ENCODE results near the gene BLACAT1.

BLACAT1 gene

DNA sequence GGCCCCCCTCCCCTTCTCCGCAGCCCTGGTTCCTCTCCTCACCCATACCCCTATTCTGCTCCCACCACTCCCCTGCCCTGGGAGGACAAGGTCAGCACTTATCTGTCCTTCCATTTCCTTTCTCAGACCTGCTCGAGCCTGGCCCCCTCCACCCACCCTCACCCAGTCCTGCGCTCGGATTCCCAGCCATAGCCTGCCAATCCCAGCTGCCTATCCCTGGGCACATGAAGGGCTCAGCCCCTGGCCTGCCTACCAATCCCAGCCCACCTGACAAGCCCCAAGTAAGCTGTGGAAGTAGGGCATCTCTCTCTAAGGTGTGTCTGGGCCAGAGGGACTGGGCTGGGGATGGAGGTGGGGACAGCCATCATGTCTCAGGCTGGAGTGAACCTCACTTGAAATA lies 5.4 kb downstream of the BLACAT1 start:
- no peaks in the 10 kb centered on the region for H3K36me3 ChIP-seq (replicated peaks; ENCODE audit: low read depth, low read length)
- TF ChIP-seq EZH2phosphoT487 (IDR thresholded peaks at IDR 0.05; ENCODE audit: low read depth), result no peak
- no peaks in the 10 kb centered on the region for H3K79me2 ChIP-seq (ENCODE audit: low read length)
- H3K9me3 ChIP-seq (ENCODE audit: insufficient read depth, low read length), result no peaks in the 10 kb centered on the region
- H3K4me3 ChIP-seq (ENCODE audit: low read length), result no peak overlapping the region
- H3K4me2 ChIP-seq (ENCODE audit: low read length), result no peak overlapping the region
- peaks cover 55% of the 10 kb centered on the region for H3K27me3 ChIP-seq (ENCODE audit: low read depth, low read length)
- H2AFZ ChIP-seq (ENCODE audit: low read depth, low read length), result no peak overlapping the region
- H3K27ac ChIP-seq (ENCODE audit: low read length), result no peak overlapping the region
- H3K9ac ChIP-seq (ENCODE audit: low read length), result no peak overlapping the region
- H3K4me1 ChIP-seq (ENCODE audit: low read length), result no peaks in the 10 kb centered on the region
- peaks cover 4% of the 10 kb centered on the region; the same call in 1 of the 2 replicates for H4K20me1 ChIP-seq (ENCODE audit: insufficient read depth, low read length)

DNA sequence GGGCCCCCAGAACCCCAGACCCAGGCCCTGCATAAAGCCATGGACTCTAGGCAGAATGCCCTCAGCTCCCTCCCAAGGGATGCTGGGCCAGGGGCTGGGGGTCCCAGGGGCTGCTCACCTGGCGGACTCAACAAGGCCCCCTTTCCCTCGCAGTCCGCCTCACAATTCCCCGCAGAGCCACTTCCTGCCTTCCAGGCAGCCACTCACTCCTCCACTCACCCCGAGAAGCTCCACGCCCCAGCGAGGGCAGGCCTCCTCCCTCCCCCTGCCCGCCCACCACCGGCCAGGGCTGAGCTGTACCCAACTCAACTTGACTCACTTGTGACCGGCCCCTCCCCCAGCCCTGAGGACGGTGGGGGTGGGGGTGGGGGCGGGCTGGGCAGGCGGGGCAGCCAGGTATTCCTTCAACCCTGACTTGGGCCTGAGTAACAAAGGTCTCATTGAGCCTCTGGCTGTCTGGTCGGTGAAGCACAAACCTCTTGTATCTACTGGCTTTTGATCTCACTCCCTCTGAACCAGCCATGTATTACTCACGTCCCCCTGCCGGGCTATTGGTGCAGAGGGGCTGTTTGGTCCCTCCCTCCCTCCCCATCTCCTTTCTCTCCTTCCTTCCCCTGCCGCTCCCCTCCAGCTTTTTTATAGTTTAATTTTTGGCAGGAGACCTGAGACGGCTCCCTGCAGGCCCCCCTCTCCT lies 5.9 kb downstream of the BLACAT1 start:
- H4K20me1 ChIP-seq (ENCODE audit: insufficient read depth, low read length), result peaks cover 4% of the 10 kb centered on the region; the same call in 1 of the 2 replicates
- H3K4me3 ChIP-seq (ENCODE audit: low read length), result no peak overlapping the region
- no peaks in the 10 kb centered on the region for H3K4me1 ChIP-seq (ENCODE audit: low read length)
- H3K4me2 ChIP-seq (ENCODE audit: low read length), result no peak overlapping the region
- H2AFZ ChIP-seq (ENCODE audit: low read depth, low read length), result no peak overlapping the region
- peaks cover 50% of the 10 kb centered on the region for H3K27me3 ChIP-seq (ENCODE audit: low read depth, low read length)
- no peaks in the 10 kb centered on the region for H3K9me3 ChIP-seq (ENCODE audit: insufficient read depth, low read length)
- no peaks in the 10 kb centered on the region for H3K79me2 ChIP-seq (ENCODE audit: low read length)
- H3K27ac ChIP-seq (ENCODE audit: low read length), result no peak overlapping the region
- no peak for TF ChIP-seq EZH2phosphoT487 (IDR thresholded peaks at IDR 0.05; ENCODE audit: low read depth)
- TF ChIP-seq, protein P1, sequence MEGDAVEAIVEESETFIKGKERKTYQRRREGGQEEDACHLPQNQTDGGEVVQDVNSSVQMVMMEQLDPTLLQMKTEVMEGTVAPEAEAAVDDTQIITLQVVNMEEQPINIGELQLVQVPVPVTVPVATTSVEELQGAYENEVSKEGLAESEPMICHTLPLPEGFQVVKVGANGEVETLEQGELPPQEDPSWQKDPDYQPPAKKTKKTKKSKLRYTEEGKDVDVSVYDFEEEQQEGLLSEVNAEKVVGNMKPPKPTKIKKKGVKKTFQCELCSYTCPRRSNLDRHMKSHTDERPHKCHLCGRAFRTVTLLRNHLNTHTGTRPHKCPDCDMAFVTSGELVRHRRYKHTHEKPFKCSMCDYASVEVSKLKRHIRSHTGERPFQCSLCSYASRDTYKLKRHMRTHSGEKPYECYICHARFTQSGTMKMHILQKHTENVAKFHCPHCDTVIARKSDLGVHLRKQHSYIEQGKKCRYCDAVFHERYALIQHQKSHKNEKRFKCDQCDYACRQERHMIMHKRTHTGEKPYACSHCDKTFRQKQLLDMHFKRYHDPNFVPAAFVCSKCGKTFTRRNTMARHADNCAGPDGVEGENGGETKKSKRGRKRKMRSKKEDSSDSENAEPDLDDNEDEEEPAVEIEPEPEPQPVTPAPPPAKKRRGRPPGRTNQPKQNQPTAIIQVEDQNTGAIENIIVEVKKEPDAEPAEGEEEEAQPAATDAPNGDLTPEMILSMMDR (IDR thresholded peaks at IDR 0.05; ENCODE audit: low read depth, low read length), result no peak
- no peak overlapping the region for H3K9ac ChIP-seq (ENCODE audit: low read length)
- H3K36me3 ChIP-seq (replicated peaks; ENCODE audit: low read depth, low read length), result no peaks in the 10 kb centered on the region

DNA sequence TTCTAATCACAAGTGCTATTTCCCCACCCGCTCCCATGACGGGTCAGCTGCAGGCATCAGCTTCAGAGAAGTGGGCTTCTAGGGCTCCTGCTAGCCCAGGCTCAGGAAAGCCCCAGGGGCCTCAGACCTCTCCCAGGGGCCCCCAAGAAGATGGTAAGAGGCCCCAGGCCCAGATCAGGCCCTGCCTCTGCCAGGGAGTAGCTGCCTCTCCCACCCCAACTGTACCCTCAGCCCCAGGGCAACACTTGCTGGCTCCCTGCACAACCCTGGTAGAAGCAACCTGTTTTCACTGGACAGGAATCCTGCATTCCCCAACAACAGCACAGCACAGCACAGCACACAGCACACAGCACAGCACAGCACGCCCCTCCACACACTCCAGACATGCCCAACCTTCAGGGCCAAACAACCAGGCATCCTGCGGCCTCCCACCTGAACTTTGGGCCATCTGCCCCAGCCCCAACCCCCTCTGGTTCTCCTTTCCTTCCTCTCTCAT lies 6.5 kb downstream of the BLACAT1 start:
- Histone ChIP-seq H3K4me2 (ENCODE audit: low read length) (no peak overlapping the region), H4K20me1 (ENCODE audit: insufficient read depth, low read length) (no peaks in the 10 kb centered on the region), H3K36me3 (replicated peaks; ENCODE audit: low read depth, low read length) (no peaks in the 10 kb centered on the region), H3K27me3 (ENCODE audit: low read depth, low read length) (peaks cover 44% of the 10 kb centered on the region), H3K27ac (ENCODE audit: low read length) (no peak overlapping the region), H3K79me2 (ENCODE audit: low read length) (no peaks in the 10 kb centered on the region), H3K4me1 (ENCODE audit: low read length) (no peaks in the 10 kb centered on the region), H2AFZ (ENCODE audit: low read depth, low read length) (no peak overlapping the region), H3K9me3 (ENCODE audit: insufficient read depth, low read length) (no peaks in the 10 kb centered on the region), H3K4me3 (ENCODE audit: low read length) (no peak overlapping the region), H3K9ac (ENCODE audit: low read length) (no peak overlapping the region)
- TF ChIP-seq, protein P1 (IDR thresholded peaks at IDR 0.05; ENCODE audit: low read depth, low read length), result no peak

DNA sequence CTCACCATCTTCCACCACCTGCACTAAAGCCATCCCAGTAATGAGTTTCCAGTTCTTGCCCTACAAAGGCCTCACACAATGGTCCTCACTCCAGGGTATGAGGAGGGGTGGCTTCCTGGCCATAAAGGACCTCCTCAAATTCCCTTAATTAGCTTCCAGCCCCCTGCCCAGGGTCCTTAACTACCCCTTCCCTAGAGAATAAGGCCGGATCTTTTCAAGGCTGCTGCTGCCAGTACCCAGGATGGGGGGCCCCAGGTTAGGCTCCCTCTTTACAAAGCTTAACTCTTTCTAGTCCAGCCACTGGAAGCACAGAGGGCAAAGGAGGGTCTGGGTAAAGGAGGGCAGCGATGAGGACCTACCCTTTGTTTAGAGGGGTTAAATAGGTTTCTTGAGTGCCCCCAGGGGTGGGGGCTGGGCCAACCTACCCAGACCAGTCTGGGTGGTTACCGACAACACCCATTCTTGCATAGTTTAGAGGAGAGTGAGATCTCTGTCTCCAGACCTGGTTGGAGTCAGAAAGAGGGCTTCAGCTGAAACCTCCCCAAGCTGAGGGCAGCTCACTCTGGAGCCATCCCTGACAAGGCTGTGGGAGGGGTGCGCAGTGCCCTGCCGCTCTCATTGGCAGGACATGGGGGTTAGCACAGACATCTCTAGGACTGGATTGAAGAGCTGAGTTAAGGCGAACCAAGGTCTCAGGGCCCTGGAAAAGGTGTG lies 7.1 kb downstream of the BLACAT1 start:
- H3K79me2 ChIP-seq (ENCODE audit: low read length), result no peaks in the 10 kb centered on the region
- H3K27me3 ChIP-seq (ENCODE audit: low read depth, low read length), result peaks cover 41% of the 10 kb centered on the region
- no peak overlapping the region for H3K9ac ChIP-seq (ENCODE audit: low read length)
- no peaks in the 10 kb centered on the region for H4K20me1 ChIP-seq (ENCODE audit: insufficient read depth, low read length)
- no peaks in the 10 kb centered on the region for H3K9me3 ChIP-seq (ENCODE audit: insufficient read depth, low read length)
- H3K4me1 ChIP-seq (ENCODE audit: low read length), result no peaks in the 10 kb centered on the region
- no peak overlapping the region for H3K4me3 ChIP-seq (ENCODE audit: low read length)
- H3K4me2 ChIP-seq (ENCODE audit: low read length), result no peak overlapping the region
- TF ChIP-seq EZH2phosphoT487 (IDR thresholded peaks at IDR 0.05; ENCODE audit: low read depth), result no peak
- TF ChIP-seq, protein P1 (IDR thresholded peaks at IDR 0.05; ENCODE audit: low read depth, low read length), result no peak
- no peaks in the 10 kb centered on the region for H3K36me3 ChIP-seq (replicated peaks; ENCODE audit: low read depth, low read length)
- H3K27ac ChIP-seq (ENCODE audit: low read length), result no peak overlapping the region
- no peak overlapping the region for H2AFZ ChIP-seq (ENCODE audit: low read depth, low read length)

Data from OCI-LY3 (cell line).